Left forelimb (tissue), 1 donor: Measurements from ENCODE around the gene FOXJ2.
"Not testable (repeated sequence)": the region's sequence is repeated elsewhere in the genome, so short reads cannot be mapped to it uniquely, and the experiment has no call there.

ENCODE experiments used
- DNase-seq: peaks from one replicate; pipeline ENCODE4 v3.0.0-alpha.2; 2018; ENCODE audit warnings: low spot score

Gene FOXJ2

DNA sequence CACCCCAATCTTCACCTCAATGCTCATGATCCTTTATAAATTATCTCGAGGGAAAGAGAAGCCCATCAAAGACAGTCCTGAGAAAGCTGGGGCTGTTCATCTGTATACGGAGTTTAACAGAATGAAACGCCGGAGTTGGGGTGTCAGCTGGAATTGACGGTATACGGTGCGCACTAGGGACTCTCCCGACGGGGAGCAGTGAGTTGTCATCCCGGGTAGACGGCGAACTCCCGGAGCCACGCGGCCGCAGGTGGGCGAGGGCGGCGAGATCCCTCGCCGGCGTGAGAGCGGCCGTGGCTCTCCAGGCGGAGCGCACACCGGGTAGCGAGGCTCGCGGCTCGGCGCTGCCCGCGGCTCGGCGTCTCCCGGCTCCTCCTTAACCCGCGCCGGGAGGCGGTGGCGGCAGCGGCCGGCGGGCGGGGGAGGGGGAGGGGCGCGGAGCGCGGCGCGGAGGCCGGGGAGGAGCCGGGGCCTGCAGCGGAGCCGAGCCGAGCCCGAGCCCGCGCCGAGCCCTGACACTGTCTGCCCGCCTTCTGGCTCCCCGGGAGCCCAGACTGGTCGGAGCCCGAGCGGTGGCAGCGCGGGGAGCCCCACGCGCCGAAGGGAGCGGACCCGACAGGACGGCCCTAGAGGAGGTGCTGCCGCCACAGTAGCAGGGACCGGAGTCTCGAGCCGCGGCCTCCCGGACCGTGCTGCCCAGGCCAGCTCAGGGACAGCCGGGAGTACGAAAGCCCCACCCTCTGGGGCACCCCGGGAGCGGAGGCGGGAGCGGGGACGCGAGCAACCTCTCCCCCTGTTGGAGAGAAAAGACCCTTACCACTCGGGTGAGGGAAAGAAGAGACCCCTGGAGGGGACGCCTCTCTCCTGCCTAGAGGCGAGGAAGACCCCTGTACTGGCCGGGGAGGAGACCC, at the start of gene FOXJ2:
FOXJ2 (plus strand) TSS at position 475 of the 911 bp plus-strand sequence. CDS start 7,117 bp downstream, outside the sequence.
- peak; percentile 94 for DNase-seq

DNA sequence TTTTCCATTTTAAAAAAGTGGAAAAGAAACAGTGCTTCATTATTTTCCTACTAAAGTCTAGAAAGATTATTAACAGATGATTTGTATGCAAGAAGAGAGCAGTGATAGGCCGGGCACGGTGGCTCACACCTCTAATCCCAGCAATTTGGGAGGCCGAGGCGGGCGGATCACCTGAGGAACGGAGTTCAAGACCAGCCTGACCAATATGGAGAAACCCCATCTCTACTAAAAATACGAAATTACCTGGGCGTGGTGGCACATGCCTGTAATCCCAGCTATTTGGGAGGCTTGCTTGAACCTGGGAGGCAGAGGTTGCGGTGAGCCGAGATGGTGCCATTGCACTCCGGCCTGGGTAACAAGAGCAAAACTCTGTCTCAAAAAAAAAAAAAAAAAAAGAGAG, 49.5 kb upstream of the FOXJ2 start:
- DNase-seq = not testable (repeated sequence)

DNA sequence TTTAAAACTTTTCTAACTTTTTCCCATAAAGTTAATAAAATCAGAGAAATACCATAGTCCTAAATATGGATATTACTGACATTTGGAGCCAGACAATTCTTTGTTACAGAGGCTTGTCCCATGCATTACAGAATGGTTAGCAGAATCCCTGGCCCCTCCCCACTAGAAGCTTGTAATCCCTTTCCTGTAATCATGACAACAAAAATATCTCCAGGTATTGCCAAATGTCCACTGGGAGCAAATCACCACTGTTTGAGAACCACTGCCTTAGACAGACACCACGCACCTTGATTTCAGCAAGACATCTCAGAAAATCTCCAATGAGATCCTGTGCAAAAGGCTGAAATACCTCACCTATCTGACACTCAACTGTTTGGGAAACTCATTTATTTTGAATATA, 49.1 kb upstream of the FOXJ2 start:
- not testable (repeated sequence) for DNase-seq

DNA sequence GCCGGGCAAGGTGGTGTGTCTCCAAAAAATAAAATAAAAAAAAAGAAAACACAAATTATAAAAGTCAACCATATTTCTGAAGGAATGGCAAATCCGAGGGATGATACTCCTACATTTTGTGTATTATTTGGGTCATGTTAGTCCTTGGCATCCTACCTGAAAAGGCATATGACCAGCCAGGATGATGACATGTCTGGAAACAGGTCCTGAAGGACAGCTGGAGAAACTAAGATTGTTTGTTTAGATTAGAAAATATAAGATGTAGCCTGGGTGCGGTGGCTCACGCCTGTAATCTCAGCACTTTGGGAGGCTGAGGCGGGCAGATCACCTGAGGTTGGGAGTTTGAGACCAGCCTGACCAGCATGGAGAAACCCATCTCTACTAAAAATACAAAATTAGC, 47.6 kb upstream of the FOXJ2 start:
- DNase-seq = no peak

DNA sequence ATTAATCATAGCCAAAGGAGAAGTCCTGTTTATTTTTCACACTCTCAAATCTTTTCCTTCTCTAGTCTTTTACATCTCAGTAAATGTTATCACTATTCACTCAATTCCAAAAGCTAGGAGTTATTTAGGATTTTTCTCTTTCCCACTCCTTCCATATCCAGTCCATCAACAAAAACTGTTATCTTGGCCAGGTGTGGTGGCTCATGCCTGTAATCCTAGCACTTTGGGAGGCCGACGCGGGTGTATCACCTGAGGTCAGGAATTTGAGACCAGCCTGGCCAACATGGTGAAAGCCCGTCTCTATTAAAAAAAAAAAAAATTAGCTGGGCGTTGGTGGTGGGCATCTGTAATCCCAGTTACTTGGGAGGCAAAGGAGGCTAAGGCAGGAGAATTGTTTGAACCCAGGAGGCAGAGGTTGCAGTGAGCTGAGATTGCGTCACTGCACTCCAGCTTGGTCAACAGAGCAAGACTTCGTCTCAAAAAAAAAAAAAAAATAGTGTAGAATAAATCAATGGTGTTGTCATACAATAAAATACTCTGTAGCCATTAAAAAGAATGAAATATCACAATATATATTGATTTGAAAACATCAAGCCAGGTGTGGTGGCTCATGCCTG, 46.6 kb upstream of the FOXJ2 start:
- DNase-seq = no peak

DNA sequence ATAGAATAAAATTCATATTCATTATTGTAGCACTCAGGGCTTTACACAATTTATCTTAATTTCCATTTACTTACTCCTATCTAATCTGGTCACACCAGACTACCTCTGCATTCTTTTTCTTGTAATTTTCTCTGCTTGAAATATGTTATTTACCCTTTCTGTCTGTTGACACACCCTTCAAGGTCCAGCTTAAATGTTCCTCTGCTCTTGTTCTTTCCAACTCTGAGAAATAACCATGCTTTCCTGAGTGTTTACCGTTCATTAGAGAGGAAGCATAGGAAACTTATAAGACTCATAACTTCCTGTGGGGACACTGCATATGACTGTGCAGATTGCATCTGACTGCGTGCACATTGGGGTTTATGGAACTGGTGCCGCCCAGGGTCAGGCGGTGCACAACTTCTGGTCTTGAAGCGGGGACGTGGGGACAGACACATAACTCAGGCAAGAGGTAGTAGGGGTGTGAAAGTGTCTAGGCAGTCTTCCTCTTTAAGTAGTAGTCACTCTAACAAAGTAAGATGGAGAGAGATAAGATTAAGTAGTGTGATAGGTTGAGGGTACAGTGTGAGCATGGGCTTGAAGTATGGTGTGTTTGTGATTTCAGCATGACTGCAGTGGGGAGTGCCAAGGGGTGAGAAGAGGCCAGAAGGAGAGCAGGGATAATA, 42.6 kb upstream of the FOXJ2 start:
- DNase-seq = no peak

DNA sequence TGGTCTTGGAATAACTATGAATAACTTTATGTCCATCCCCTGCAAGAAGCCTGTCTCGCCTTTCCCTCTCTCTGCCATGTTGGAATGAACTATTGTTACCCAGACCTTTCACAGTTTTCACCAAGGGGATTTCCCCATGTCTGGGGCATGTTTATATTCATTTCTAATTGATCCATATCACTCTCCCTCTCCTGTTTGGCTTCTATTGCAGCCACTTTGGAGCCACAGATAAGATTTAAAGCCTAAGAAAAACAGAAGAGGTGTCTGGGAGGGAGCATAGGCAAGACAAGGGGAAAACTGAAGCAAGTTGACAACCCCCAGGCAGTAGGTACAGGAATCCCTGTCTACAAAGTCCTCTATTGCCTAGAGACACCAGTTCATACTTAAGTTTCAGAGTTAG, 41.0 kb upstream of the FOXJ2 start:
- DNase-seq = no peak

DNA sequence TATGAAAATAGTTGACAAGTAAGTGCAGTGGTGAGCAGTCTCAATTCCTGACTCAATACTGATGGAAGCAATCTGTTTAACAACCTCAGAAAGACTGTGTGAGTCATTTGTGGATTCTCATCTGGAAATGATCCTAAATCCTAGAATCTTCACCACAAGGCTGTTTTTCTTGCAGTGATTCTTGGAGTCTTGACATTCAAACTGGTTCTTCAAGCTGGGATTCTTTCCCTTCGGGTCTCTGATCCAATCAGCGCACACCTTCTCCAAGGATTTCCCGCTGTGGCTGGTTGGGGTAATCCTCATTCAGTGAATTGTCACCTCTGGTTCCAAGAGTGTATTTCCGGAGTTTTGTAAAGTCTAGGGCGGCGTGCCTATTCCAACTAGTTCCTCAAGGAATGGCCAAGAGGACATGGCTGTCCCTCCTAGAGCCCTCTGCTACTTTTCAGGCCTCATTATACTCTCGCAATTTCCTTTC, 37.7 kb upstream of the FOXJ2 start:
- DNase-seq = no peak

DNA sequence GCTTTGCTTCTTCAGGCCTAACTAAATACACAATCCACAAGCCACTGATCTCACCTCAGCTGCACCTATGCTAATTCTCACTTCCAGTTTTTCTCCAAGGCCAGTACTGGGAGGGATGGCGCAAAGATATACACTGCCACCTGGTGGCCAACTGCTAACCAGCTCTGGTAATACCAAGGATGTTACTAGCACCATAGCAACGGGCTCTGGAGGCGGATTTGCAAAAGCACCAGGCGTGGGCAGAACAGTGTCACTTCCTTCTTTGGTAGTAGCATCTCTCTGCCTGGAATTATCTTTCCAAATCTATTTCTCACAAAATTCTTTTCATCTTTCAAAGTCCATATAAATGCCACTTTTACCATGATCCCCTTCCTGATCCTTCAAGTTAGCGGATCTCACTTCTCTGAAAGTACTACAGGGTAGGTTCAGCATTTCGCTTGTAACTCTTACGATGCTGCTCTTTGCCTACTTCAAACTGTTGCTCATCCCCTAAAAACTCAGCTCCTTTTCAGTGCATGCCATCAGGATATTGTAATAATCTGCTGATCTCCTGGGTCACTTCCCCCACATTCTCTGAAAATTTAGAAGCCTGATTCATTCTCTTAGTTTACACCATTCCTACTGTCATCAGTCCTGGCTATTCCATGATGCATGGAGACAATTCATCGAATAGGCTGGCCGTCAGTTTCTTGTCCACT, 37.1 kb upstream of the FOXJ2 start:
- DNase-seq = peak; percentile 71

DNA sequence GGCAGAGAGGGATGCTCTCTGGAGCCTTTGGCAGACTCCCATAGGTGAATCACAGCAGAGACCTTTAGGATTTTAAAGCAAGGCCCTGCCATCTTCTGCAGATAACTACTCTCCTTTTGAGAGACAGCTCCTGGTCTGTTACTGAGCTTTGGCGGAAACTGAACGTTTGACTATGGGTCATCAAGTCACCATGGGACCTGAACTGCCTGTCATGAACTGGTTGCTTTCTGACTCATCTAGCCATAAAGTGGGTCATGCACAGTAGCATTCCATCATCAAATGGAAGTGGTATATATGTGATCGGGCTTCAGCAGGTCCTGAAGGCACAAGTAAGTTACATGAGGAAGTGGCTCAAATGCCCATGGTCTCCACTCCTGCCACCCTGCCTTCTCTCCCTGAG, 31.7 kb upstream of the FOXJ2 start:
- DNase-seq = not testable (repeated sequence)

DNA sequence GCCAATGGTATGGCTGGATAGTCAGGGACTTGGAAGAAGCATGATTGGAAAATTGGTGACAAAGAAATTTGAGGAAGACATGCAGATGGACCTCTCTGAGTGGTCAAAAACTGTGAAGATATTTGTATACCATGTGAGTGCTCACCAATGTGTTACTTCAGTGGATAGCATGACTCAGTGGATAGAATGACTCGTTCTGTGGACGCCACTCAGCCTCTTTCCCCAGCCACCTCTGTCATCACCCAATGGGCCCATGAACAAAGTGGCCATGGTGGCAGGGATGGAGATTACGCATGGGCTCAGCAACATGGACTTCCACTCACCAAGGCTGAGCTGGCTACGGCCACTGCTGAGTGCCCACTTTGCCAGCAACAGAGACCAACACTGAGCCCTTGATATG, 31.0 kb upstream of the FOXJ2 start:
- DNase-seq = not testable (repeated sequence)

DNA sequence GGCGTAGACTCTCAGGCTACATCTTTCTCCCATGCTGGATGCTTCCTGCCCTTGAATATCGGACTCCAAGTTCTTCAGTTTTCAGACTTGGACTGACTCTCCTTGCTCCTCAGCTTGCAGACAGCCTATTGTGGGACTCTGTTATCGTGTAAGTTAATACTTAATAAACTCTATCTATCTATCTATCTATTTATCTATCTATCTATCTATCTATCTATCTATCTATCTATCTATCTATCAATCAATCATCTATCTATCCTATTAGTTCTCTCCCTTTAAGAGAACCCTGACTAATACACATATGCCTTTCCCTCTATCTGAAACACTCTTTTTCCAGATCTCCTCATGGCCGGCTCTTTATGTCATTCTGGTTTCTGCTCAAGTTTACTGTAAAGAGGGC, 27.6 kb upstream of the FOXJ2 start:
- not testable (repeated sequence) for DNase-seq

DNA sequence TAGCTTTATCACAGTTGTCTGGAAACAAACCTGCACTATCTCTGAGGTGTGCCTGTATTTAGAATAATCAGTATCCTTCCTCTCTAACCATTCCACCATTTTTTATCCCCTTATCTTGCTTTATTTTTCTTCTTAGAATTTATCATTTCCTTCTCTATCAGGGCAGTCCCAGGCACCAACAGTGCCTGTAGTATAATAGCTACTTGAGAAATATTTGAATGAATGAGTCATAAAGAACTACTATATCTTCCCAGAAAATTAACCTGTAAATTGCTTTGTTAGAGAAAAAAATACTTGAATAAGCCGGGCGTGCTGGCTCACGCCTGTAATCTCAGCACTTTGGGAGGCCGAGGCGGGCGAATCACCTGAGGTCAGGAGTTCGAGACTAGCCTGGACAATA, 21.2 kb upstream of the FOXJ2 start:
- DNase-seq = no peak

DNA sequence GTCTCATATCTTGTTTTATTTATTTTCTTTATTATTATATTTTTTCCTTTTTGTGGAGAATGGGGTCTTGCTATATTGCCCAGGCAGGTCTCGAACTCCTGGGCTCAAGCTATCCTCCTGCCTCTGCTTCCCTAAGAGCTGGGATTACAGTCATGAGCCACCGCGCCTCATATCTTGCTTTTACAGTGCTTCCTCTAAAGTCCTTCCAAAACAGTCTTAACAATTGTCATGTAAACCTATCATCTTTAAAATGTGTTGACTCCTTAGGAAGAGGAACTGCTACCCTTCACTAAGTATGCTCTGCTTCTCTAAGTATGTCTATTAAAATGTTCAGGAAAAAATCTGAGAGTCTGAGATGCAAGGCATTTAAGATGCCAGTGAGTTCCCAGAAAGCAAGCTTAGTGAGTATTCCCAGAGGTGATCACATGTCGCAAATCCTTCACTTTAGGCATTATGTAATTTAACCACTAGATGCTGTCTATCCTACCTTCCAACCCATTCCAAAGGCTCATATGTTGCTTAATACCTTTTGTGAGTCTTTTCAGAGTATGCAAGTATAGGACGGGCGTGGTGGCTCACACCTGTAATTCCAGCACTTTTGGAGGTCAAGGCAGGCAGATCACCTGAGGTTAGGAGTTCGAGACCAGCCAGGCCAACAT, 19.7 kb upstream of the FOXJ2 start:
- no peak for DNase-seq

DNA sequence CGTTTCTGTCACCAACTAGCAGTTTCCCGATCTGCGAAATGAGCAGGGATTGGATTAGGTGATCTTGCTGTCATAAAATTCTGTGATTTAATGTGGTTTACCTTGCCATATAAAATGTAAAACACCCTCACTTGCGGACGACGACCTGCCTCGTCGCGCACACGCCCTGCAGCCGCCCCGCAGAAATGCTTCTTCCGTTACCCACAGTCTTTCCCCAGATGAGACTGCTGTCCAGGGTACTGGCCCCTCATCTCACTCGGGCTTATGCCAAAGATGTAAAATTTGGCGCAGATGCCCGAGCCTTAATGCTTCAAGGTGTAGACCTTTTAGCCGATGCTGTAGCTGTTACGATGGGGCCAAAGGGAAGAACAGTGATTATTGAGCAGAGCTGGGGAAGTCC, 17.7 kb upstream of the FOXJ2 start:
- DNase-seq = no peak

DNA sequence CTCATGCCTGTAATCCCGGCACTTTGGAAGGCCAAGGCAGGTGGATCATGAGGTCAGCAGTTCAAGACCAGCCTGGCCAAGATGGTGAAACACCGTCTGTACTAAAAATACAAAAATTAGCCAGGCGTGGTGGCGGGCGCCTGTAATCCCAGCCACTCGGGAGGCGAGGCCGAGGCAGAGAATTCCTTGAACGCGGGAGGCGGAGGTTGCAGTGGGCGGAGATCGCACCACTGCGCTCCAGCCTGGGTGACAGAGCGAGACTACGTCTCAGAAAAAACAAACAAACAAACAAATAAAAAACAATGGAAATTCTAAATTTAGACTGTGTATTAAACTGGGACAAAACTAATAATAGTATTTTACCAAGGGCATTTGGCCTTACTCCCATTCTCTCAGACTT, 14.3 kb upstream of the FOXJ2 start:
- DNase-seq = not testable (repeated sequence)

DNA sequence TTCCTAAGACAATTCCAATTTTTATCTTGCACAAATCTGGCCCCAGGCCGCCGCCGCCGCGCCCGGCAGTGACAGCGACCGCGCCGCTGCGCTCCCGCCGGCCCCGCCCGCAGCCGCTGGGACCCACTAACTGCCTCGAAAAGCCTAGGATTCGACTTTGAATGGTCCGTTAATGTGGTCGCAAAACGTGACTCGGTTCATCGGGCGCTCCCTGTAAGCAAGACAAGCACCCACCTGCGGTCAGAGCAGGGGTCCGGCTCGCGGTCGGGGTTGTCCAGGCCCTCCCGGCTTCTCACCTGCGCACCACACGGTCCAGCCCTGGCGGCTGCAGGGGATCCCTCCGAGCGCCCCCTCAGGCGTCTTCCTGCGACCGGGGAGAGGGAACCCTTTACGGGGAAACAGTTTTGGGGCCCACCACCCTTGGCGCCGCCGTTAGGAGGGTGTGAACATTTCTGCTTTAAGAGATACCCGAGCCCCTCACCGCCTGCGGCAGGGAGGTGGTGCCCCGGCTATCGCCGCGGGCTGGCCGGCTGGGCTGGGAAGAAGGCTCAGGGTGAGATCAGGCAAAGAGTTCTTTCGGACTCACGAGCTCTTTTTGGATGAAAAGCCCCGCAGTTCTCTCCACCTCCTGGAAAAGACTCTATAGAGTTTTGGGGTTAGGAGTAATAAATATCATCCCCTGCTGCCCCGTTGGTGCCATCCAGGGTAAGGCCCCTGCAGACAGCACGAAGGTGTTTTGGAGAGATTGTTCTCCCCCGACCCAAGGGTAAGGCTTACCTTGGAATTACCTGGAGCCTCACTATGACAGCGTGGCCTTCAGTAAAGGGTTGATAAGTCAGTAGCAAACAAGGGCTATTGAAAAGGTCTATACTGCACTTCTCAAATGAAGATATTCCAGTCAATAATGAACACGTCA, 13.6 kb upstream of the FOXJ2 start:
- no peak for DNase-seq

DNA sequence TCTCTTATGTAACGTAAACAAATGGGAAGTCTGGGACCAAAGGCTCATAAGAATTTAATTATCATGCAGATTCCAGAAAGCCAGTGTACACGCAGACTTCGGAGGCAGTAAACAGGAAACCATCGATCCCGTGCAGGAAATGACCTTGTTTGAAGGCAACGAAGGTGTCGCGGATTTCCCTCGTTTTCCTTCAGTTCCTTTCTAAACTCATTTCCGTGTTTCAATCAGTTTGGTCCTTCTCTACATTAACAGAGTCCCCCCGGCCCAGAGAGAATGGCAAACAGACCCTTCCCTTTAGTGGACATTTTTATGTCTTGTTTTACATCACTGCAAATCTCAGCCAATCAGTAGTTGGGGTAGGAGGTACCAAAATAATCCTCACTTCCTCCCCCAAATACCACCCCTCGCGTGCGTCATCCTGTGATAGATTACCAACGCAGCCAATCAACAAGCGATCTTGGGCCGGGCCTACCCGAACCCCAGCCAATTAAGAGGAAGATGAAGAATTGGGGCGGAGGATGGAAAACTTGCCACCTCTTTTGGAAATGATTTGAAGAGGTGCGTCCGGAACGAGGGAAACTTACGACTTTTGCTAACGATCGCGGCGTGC, 6.1 kb upstream of the FOXJ2 start:
- peak; percentile 98 for DNase-seq

DNA sequence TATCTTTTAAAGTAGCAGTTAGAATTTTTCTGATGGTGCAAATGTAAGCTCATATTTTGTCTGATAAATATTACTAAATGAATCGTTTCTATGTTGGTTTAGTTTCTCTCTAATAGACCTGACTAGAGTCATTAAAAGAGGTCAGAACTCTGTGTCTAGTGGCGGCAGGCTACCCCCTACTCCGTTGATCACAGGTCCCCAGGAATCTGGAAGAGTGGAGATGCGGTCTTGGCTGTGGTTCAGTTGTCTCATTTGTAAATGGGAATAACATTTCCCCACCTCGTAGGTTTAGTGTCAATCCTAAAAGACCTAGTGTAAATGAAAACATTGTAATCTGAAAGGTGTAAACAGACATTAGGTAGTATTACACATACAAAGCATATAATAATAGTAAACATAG, 4.7 kb upstream of the FOXJ2 start:
- DNase-seq = no peak

DNA sequence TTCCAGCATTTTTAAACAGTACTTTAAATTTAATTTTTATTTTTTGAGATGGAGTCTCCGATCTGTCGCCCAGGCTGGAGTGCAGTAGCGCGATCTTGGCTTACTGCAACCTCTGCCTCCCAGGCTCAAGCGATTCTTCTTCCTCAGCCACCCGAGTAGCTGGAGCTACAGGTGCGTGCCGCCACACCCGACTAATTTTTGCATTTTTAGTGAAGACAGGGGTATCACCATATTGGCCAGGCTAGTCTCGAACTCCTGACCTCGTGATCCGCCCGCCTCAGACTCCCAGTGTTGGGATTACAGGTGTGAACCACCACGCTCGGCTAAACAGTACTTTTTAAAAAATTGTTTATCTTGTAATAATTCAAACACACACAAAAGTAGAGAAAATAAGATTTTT, 4.2 kb upstream of the FOXJ2 start:
- DNase-seq = no peak
